Fibroblast of skin of right quadriceps (primary cell): ENCODE measurements around the gene HOXA7.

Experiments
- DNase-seq: peaks from one replicate; pipeline ENCODE4 v3.0.0-alpha.2; 2013

HOXA7 gene

DNA sequence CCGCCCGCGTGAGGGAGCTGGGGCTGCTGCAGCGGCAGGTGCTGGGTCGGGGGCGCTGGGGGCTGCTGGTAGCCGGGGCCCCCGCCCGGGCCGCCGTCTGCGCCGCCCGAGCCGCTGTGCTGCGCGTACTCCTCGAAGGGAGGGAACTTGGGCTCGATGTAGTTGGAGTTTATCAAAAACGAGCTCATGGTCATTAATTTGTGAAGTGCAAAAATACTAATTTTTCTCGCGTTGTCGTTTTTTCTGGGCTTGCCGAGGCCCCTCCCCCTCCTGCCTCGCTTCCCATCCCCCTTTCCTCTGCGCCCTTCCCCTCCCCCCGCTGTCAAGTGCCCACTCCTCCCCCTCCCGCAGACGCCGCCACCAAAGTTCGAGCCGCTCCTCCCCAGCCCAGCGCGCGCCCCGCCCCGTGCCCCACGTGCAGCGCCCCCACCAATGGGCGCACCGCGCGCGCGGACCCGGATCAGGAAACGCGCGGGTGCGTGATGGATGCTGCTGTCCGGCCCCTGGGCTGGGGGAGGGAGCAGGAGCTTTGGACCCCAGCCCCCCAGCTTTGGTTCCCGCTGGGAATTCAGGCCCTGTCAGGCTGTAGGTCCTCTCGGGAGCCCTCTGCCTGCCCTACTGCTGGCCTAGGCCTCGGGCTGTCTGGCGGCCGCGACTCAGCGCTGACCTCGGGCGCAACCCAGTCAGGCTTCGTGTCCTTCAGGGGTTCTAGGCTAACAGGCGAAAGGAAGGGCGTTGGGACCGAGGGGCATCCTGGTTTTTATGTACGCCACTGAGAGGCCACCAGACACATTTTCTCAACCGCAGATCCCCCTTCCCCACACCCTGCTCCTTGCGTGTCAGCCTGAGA, 25.7 kb downstream of the HOXA7 start, which contains the start of gene HOXA4:
Gene HOXA4, minus strand, starts transcription at position 218 of the 850 bp plus-strand sequence. Its CDS starts 24 bp downstream, at position 194.
- peak; percentile 90 for DNase-seq

- DNase-seq = no peak
Observed at GRCh38 chr7:27129729-27130539, 26.5 kb downstream of the HOXA7 start.

DNA sequence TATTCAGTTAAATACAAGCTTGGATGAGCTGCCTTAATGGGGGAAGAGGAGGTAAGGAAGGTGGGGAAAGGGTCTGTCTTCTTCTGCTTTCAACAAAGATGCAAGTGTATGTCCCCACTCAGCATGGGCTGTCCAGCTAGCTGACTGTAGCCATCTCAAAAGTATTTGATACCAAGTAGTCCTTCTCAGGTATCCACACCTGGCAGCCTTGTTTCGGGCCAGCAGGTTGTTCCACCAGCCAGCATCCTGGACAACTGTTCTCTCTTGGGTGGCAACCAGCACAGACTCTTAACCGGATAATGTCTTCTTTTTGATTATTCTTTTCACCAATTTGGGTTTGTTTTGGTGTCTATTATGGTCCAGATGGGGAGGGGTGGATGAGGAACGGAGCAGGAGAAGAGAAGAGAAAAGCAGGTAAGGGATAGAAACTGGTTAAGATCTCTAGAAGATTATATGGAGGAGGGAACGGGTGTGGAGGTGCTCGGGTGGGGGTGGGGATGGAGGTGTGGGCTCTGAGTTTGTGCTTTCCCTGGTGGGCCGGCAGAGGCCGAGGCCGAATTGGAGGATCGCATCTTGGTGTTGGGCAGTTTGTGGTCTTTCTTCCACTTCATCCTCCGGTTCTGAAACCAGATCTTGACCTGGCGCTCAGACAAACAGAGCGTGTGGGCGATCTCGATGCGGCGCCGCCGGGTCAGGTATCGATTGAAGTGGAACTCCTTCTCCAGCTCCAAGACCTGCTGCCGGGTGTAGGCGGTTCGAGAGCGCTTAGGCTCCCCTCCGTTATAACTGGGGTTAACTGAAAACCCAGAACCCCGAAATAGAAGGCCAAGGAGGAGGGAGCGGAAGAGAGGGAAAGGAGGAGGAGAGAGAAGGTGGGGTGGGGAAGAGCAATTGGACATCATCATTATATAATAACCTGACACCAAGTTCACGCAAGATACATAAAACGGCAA, 27.4 kb downstream of the HOXA7 start:
- no peak for DNase-seq

GRCh38 chr7:27128034-27128433, 28.4 kb downstream of the HOXA7 start:
- DNase-seq = no peak

DNA sequence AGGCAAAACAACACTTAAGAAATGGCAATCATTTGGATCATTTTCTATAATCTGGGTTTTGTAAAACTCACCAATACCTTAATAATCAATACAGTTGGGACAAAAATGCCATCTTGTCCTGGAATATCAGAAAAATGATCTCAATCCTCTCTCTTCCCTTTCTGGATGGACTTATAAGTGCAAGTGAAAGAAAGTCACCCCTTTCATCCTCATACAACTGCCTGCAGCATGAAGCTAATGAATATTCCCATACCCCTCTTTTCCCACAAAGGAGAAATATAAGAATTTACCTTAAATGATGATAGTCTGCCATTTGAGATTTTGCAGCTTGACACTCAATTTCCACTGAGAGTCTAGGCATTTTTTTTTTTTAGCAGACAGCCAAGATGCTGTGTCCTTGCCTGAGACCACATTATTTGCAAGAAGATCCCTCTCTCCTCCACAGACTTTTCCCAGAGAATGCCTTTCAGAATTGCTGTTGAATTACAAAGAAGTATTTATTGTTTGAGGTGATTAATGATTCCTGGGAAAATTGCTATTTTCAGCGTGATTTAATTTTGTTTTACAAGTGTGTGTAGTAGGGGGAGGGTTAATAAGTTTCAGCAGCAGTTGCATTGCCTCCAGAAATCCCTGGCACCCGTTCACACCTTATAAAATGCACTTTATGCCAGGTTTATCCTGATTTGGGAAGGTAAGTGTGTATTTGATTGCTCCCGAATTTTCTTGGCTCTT, 29.7 kb downstream of the HOXA7 start:
- no peak for DNase-seq

- no peak for DNase-seq
Observed at GRCh38 chr7:27125986-27126394, 30.5 kb downstream of the HOXA7 start.

DNA sequence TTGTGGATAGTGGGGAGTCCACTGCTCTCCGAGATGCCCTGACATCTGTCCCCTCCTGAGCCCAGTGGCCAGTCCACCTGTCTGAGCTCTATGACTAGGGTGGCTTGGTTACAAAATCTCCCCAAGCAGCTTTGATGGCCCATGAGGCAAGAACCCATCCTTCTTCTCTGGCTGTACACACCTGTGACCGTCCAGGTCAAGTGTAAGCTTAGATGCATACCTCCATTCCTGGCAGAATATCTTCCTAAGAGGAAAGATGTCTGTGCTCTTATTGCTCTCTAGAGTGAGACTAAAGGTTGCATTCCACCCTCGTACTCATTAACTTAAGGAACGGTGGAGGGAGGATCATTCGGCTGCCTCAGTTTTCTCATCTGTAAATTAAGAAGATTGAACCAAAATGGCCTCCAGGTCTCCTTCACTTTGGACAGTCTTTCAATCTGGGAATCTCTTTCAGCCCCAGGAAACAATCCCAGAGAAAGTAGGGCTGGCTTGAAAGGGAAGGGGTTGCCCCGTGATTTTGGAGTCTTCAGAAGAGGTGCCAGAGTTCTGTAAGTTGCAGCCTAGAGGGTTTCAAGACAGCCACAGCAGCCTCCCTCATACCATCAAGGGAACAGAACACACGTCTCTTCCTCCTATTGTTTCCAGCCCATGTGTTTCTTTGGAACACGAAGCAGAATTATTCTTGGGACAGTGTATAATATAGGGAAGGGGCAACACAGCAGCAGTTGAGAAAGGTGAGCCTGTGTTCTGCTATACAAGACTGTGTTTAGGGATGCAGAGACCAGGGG, 31.4 kb downstream of the HOXA7 start:
- no peak for DNase-seq

DNA sequence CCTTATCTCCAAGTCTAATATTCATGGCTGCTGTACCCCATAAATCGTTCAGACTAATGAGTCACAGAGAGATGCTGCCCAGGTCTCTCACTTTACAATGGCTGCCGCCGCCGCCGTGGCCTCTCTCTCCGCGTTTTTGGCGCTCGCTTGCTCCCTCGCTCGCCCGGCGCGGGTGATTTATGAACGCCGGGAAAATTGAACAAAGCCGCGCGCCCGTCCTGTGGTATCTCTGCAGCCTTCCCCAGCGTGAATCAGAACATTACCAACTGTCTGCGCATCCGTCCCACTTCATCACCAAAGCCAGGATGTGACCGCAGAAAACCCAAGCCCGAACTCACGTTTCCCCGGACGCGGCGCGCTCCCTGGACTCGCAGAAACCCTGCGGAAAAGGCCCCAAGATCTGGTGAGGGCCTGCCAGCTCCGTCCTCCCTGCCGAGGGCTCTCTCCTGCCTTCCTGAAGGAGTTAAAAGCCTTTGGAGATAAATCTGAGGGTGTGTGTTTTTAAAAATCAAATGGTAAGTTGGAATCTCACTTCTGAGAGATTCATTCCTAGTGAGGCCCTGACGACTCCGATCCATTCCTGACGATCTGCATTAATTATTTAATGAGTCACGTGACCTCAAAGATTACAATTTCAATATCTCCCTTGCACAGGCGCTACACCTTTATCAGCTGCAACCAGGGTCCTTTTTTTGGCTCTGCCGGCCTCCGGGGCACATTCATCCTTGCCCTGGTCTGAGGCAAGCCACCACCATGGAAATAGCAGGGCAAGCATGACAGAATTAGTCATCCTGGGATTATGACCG, 32.2 kb downstream of the HOXA7 start:
- DNase-seq = peak; percentile 81

DNA sequence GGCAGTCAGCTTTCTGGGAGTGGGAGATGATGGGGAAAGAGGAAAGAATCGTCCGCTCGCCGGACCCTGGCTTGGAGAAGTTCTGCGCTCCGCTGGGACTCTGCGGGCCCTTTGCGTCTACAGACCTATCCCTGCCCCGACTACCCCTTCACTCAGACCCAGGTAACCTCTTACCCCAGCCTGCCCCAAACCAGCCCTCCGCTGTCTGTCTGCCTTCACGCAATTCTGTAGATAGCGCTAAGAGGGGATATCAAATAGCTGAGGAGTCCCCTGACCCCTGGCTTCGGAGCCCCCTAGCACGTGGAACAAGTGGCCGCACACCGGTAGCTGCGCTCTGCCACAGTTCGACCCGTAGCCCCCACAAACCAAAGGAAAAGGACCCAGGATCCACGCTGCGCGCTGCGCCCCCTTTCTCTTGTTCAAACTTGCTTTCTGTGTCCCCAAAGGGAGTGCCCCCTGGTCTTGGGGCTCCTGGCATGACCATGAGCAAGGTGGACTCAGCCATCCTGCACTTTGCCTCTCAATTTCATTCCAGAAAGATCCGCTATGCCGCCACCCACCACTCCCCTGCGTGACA, 32.9 kb downstream of the HOXA7 start:
- DNase-seq = no peak

GRCh38 chr7:27123007-27123476, 33.4 kb downstream of the HOXA7 start:
- DNase-seq = no peak

GRCh38 chr7:27122077-27122910, 34.2 kb downstream of the HOXA7 start:
- no peak for DNase-seq

DNA sequence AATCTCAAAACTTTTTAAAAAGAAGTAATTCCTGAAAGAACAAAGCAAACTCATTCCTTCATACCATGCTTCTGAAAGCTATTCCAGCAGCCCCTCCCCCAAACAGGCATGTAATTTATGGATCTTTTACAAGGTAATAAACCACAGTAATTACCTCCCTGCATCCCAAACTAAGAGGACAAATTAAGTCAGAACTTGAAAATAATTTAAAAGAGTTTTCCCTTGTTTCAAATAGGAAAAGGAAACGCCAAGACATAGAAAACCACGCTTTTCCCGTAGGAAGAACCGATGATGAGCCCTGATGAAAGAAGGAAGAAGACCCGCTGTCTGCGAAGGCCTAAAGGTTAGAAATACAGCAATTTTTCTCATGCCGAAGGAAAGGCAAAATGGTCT, 34.8 kb downstream of the HOXA7 start:
- DNase-seq = no peak

GRCh38 chr7:27119412-27119911, 37.0 kb downstream of the HOXA7 start:
- DNase-seq = no peak

DNA sequence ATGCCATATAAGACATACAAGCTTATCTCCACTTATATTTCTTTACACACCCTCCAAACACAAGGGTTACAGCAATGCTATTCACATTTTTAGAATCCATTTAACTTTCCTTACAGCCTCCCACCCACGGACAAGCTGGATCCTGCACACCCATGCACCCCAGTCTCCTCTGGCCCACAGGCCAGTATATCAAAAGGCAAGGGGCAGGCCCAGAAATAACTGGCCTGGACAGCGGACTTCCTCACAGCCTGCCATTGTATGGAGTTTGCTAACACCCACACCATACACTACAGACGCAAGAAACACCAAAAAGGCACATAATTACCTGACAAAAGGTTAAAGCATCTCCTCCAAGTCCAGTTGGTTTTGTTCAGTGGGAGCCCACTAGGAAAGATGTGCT, 37.9 kb downstream of the HOXA7 start:
- no peak for DNase-seq

DNA sequence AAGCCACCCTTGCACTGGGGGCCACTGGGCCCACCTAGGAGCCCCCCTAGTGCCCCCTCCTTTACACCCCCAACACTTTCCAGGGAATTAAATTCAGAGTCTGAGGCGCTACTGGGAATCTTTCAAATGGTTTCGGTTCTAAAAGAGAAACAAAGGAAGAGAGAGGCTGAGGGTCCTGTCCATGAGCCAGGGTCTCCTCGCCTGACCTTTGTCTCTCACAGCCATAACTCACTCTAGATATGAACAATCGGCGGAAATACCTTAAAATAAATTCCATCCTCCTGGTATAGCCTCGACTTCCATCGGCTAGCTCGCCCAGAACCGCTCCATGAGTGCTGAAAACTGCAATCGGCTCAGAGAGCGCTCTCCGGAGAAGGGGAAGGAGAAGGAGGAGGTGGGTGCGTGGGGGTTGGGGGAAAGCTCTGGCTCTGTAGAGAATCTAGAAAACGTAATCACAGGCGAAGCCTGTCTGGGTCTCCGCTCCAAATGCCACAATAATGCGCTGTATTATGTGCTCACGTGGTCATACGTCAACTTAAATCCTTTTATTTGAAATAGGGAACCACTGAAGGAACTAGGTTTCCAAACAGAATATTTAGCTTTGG, 38.5 kb downstream of the HOXA7 start:
- no peak for DNase-seq

- no peak for DNase-seq
Observed at GRCh38 chr7:27116962-27117886, 39.3 kb downstream of the HOXA7 start.
